Endodermal cell (in vitro differentiated cells): ENCODE data around the gene SUFU. TPM values are rescaled to one million over a fixed set of nuclear protein-coding genes. Genes with fewer than 3 reads are reported as not detected.
A peak's percentile ranks its signal among the peaks of the same experiment; 100 is the strongest.
"Not testable (repeated sequence)": the region's sequence is repeated elsewhere in the genome, so short reads cannot be mapped to it uniquely, and the experiment has no call there.

Source experiments
- DNase-seq: peaks from one replicate; pipeline ENCODE4 v3.0.0-alpha.2; 2017
- H3K27ac ChIP-seq: 2 replicates; pipeline ENCODE4 v1.5.1; 2013; ENCODE audit warnings: mild to moderate bottlenecking, low read depth, low read length, moderate library complexity
- H3K27me3 ChIP-seq: 2 replicates; pipeline ENCODE4 v1.6.1; 2013; ENCODE audit warnings: mild to moderate bottlenecking, low read length, moderate library complexity; ENCODE audit not compliant: insufficient read depth, control insufficient read depth, poor library complexity, severe bottlenecking
- H3K36me3 ChIP-seq: 2 replicates; pipeline ENCODE4 v1.7.0; 2013; ENCODE audit warnings: mild to moderate bottlenecking, low read length, moderate library complexity; ENCODE audit not compliant: control insufficient read depth, insufficient read depth
- H3K4me1 ChIP-seq: one replicate; pipeline ENCODE4 v1.7.0; 2013; ENCODE audit warnings: low read length; ENCODE audit not compliant: control insufficient read depth, insufficient read depth
- H3K4me3 ChIP-seq: 2 replicates; pipeline ENCODE4 v1.5.1; 2013; ENCODE audit warnings: mild to moderate bottlenecking, low read length, moderate library complexity
- H3K9ac ChIP-seq: 2 replicates; pipeline ENCODE4 v1.6.1; 2013; ENCODE audit warnings: mild to moderate bottlenecking, low read length, moderate library complexity; ENCODE audit not compliant: poor library complexity, severe bottlenecking; ENCODE audit errors: extremely low read depth
- H3K9me3 ChIP-seq: 2 replicates; pipeline ENCODE4 v1.6.1; 2013; ENCODE audit warnings: mild to moderate bottlenecking, low read length, moderate library complexity; ENCODE audit not compliant: control insufficient read depth
- H3K27ac Mint-ChIP-seq: 2 replicates; pipeline ENCODE4 v1.8.0; 2020; ENCODE audit warnings: mixed read lengths
- H3K27me3 Mint-ChIP-seq: 2 replicates; pipeline ENCODE4 v1.8.0; 2021; ENCODE audit warnings: mild to moderate bottlenecking, mixed read lengths; ENCODE audit not compliant: insufficient read depth
- H3K36me3 Mint-ChIP-seq: 2 replicates; pipeline ENCODE4 v1.8.0; 2020; ENCODE audit warnings: low read depth, mixed read lengths
- H3K4me1 Mint-ChIP-seq: 2 replicates; pipeline ENCODE4 v1.8.0; 2020; ENCODE audit warnings: mixed read lengths
- H3K4me3 Mint-ChIP-seq: 2 replicates; pipeline ENCODE4 v1.8.0; 2020; ENCODE audit warnings: mild to moderate bottlenecking, moderate library complexity, mixed read lengths
- H3K9me3 Mint-ChIP-seq: 2 replicates; pipeline ENCODE4 v1.8.0; 2020; ENCODE audit warnings: mild to moderate bottlenecking, mixed read lengths
- CTCF ChIP-seq: fragments of 200-600 bp; sonication (generic); conservative IDR thresholded peaks from 2 replicates; pipeline ENCODE4 v1.5.0; 2021; ENCODE audit warnings: antibody characterized with exemption, mild to moderate bottlenecking
- WGBS, 2 experiments: methylation state at CpG; one replicate each; pipeline versions ENCODE4 v1.1.5 to v1.1.7; 2013; ENCODE audit warnings: missing lambda C conversion rate in 2 of 2, mixed read lengths in 1 of 2; ENCODE audit not compliant: insufficient coverage in 1 of 2, insufficient read length in 1 of 2; 5-methylcytosine and 5-hydroxymethylcytosine counted together
- long read RNA-seq, 4 experiments: library from polyadenylated mRNA in 2 of 4; library from RNA in 1 of 4; library from capped mRNA in 1 of 4; stranded (forward) in 3 of 4; unstranded in 1 of 4; transcript quantifications; one replicate each; pipeline ENCODE4 v2.0.0, GENCODE V29; 2020 to 2021; ENCODE audit warnings: inconsistent platforms in 1 of 4
- polyA plus RNA-seq, 2 experiments: library from polyadenylated mRNA; stranded (reverse); fragments of 50-300 nt; gene quantifications; one replicate each; pipeline ENCODE4 v1.2.3, GENCODE V29; 2013
- total RNA-seq, 2 donors: library from RNA; stranded (reverse); fragmentation: NEBNext Ultra II Directional in 1 of 2; extraction: Animal tissue kit (Norgen Biotek cat#: 25700) in 1 of 2; gene quantifications; 2 replicates in 1 of 2; 3 replicates in 1 of 2; pipeline ENCODE4 v1.2.1, GENCODE V29; 2021

SUFU gene
- 10 to 100 TPM; 19.1 to 20.6 TPM for total RNA-seq
- 18.1 TPM for polyA plus RNA-seq (2013, experiment 1 of 2)
- 17.4 TPM for polyA plus RNA-seq (2013, experiment 2 of 2)
- long read RNA-seq, experiment 1, partial matches to known transcripts = 0 of 1 reads
- long read RNA-seq, experiment 1, other reads (novel, unspliced or antisense) = 1 of 1 reads
- long read RNA-seq, experiment 2, full-length matches to known transcripts = 29 of 46 reads
- long read RNA-seq, experiment 2, partial matches to known transcripts = 6 of 46 reads
- long read RNA-seq, experiment 2, other reads (novel, unspliced or antisense) = 11 of 46 reads
- long read RNA-seq, experiment 3, full-length matches to known transcripts = 4 of 13 reads
- long read RNA-seq, experiment 3, partial matches to known transcripts = 0 of 13 reads
- long read RNA-seq, experiment 3, other reads (novel, unspliced or antisense) = 9 of 13 reads
- long read RNA-seq, experiment 4, partial matches to known transcripts = 2 of 4 reads
- long read RNA-seq, experiment 4, other reads (novel, unspliced or antisense) = 2 of 4 reads

DNA sequence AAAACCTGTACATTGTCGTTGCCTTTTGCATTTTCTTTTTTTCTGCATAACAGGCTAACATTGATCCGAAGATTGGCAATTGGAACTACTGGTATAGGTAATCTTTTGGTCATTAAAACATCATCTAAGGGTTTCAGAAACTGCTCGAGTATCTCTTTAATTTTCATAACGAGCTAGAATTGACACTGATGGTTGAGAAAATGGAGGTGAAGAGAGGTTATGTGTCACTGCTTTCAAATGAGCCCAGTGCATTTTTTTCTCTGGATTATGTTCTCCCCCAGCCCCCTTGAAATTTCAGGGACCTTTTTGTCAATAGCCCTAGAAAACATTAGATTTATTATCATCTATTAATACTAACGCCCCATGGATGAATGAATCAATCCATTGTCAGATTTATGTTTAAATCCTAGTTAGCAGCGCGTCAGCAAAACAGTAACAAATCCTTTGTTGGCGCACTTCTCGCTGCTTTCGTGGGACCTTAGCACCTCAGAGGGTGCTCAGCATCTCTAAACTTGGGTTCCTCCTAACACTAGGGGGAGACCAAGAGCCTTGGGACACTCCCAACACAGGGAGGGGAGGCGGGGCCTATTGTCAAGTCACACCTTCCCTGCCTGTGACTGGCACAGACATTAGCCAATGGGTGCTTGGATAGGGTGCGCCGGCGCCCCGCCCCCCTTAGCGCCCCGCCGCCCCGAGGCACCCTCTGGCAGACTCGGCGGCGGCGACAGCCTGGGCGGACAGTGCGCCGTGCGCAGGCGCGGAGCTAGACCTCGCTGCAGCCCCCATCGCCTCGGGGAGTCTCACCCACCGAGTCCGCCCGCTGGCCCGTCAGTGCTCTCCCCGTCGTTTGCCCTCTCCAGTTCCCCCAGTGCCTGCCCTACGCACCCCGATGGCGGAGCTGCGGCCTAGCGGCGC lies at the start of gene SUFU:
SUFU (plus strand) TSS at position 709 of the 915 bp plus-strand sequence; CDS start at position 890, 181 bp downstream.
- peaks cover 11% of the 10 kb centered on the region for H3K4me1 ChIP-seq
- H3K9me3 ChIP-seq = no peaks in the 10 kb centered on the region
- peak within 1 kb of the TSS; percentile 57 for H3K9ac ChIP-seq
- Mint-ChIP-seq H3K4me1 (peaks cover 22% of the 10 kb centered on the region), H3K27ac (peak within 1 kb of the TSS; percentile 91), H3K9me3 (no peaks in the 10 kb centered on the region), H3K36me3 (peaks cover 8% of the 10 kb centered on the region), H3K27me3 (peaks cover 12% of the 10 kb centered on the region), H3K4me3 (no peak within 1 kb of the TSS)
- H3K27ac ChIP-seq = peak within 1 kb of the TSS; percentile 94
- peak; percentile 93 for TF ChIP-seq CTCF
- peaks cover 10% of the 10 kb centered on the region for H3K36me3 ChIP-seq
- no peaks in the 10 kb centered on the region for H3K27me3 ChIP-seq
- 2 to 8% methylated on average over 10 to 44 of the region's 44 CpGs for WGBS, 2 experiments
- DNase-seq = peak; percentile 99
- peak within 1 kb of the TSS; percentile 99 for H3K4me3 ChIP-seq

DNA sequence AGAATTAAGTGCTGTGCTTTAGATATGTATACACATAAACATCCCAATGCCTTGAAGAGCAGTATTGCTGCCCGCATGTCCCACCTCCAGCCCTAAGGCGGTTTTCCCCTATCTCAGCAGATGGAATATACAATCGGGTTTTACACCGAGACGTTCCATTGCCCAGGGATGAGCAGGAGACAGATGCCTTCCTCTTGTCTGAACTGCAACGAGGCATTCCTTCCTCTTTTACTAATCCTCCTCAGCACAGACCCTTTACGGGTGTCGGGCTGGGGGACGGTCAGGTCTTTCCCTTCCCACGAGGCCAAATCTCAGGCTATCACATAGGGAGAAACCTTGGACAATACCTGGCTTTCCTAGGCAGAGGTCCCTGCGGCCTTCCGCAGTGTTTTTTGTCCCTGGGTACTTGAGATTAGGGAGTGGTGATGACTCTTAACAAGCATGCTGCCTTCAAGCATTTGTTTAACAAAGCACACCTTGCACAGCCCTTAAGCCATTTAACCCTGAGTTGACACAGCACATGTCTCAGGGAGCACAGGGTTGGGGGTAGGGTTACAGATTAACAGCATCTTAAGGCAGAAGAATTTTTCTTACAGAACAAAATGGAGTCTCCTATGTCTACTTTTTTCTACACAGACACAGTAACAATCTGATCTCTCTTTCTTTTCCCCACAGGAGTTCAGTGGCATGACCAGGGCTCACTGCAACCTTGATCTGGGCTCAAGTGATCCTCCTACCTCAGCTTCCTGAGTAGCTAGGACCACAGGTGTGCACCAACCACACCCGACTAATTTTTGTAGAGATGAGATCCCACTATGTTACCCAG lies 48.9 kb upstream of the SUFU start:
- Mint-ChIP-seq H3K27me3 (peaks cover 57% of the 10 kb centered on the region), H3K4me3 (peak overlapping the region; percentile 34), H3K27ac (peak overlapping the region; percentile 94), H3K4me1 (peaks cover 33% of the 10 kb centered on the region)
- 59 to 73% methylated on average over 9 to 13 of the region's 13 CpGs for WGBS, 2 experiments
- H3K36me3 Mint-ChIP-seq, H3K9me3 ChIP-seq, H3K4me1 ChIP-seq, H3K27ac ChIP-seq, DNase-seq, H3K9ac ChIP-seq, H3K9me3 Mint-ChIP-seq, H3K4me3 ChIP-seq, H3K36me3 ChIP-seq: not testable (repeated sequence)
- peaks cover 40% of the 10 kb centered on the region for H3K27me3 ChIP-seq

GRCh38 chr10:102455893-102456471 lies 47.8 kb upstream of the SUFU start:
- H3K27ac ChIP-seq = no peak overlapping the region
- no peak overlapping the region for H3K4me3 ChIP-seq
- H3K4me3 Mint-ChIP-seq = no peak overlapping the region
- H3K27me3 ChIP-seq = peaks cover 41% of the 10 kb centered on the region
- peaks cover 7% of the 10 kb centered on the region for H3K36me3 Mint-ChIP-seq
- H3K9me3 Mint-ChIP-seq = no peaks in the 10 kb centered on the region
- no peak overlapping the region for H3K9ac ChIP-seq
- H3K9me3 ChIP-seq = no peaks in the 10 kb centered on the region
- no peak for TF ChIP-seq CTCF
- 67 to 70% methylated on average over 4 to 7 of the region's 7 CpGs for WGBS, 2 experiments
- peaks cover 59% of the 10 kb centered on the region for H3K27me3 Mint-ChIP-seq
- peak; percentile 80 for DNase-seq
- peaks cover 9% of the 10 kb centered on the region for H3K4me1 ChIP-seq
- H3K27ac Mint-ChIP-seq = peak overlapping the region; percentile 89
- H3K4me1 Mint-ChIP-seq = peaks cover 38% of the 10 kb centered on the region
- H3K36me3 ChIP-seq = peaks cover 4% of the 10 kb centered on the region
